Endothelial cell of umbilical vein (primary cell): ENCODE measurements around the gene ELOVL6. TPM values are rescaled to one million over a fixed set of nuclear protein-coding genes. Genes with fewer than 3 reads are reported as not detected.

Source experiments
- BruUV-seq: library from RNA; stranded (reverse); fragments of 400-500 nt; replicated peaks from 2 replicates; lab custom pipeline; 2021; lab: Mats Ljungman, UMichigan
- CTCF ChIA-PET: fragments of 300-600, 350-600 bp; sonication (Branson Sonifier 250); formaldehyde crosslinking; loops from one replicate; lab custom pipeline; 2021; ENCODE audit warnings: antibody characterized with exemption, inconsistent platforms; lab: Charles Lee
- POLR2A ChIA-PET: fragments of 300-600, 350-600 bp; sonication (Branson Sonifier 250); formaldehyde crosslinking; loops from one replicate; lab custom pipeline; 2021; ENCODE audit warnings: antibody characterized with exemption, inconsistent platforms; lab: Charles Lee
- DNase-seq: peaks from one replicate; pipeline ENCODE4 v3.0.0-alpha.2; 2011; ENCODE audit warnings: low read depth, low spot score
- FAIRE-seq: peaks from 2 replicates; lab custom pipeline; 2011; peaks lifted over from hg19 to GRCh38; lab: Jason Lieb, UNC
- H2AFZ ChIP-seq: 2 replicates; pipeline ENCODE4 v1.6.0; 2012; ENCODE audit warnings: low read depth, low read length, control low read depth, inconsistent platforms
- H3K27ac ChIP-seq: 2 replicates; pipeline ENCODE4 v1.5.1; 2011; ENCODE audit warnings: low read depth, mild to moderate bottlenecking, control low read depth, low read length, moderate library complexity; ENCODE audit not compliant: insufficient read depth
- H3K27me3 ChIP-seq, 2 experiments: 2 replicates each; pipeline versions ENCODE4 v1.6.0 to v1.6.1; 2011; ENCODE audit warnings: low read length in 2 of 2, mixed read lengths in 1 of 2; ENCODE audit not compliant: control insufficient read depth in 2 of 2, insufficient read depth in 2 of 2
- H3K36me3 ChIP-seq, 2 experiments: 2 replicates in 1 of 2; 3 replicates in 1 of 2; pipeline ENCODE4 v1.5.1; 2011; ENCODE audit warnings: low read length in 2 of 2, mild to moderate bottlenecking in 1 of 2, moderate library complexity in 1 of 2; ENCODE audit not compliant: control insufficient read depth in 2 of 2, insufficient read depth in 2 of 2; ENCODE audit errors: extremely low read depth in 1 of 2
- H3K4me1 ChIP-seq: 3 replicates; pipeline ENCODE4 v1.5.1; 2011; ENCODE audit warnings: mild to moderate bottlenecking, low read length; ENCODE audit not compliant: control insufficient read depth, insufficient read depth; ENCODE audit errors: extremely low read depth
- H3K4me2 ChIP-seq: 2 replicates; pipeline ENCODE4 v1.6.1; 2011; ENCODE audit warnings: low read length, control low read depth, mixed read lengths; ENCODE audit not compliant: insufficient read depth
- H3K4me3 ChIP-seq, 3 experiments: fragments of 200-600 bp in 1 of 3; sonication (generic), shearing (Covaris generic) in 1 of 3; replicated peaks in 1 of 3; 2 replicates each; pipeline ENCODE4 v1.5.1; 2011 to 2016; ENCODE audit warnings: control low read depth in 3 of 3, low read length in 3 of 3, mild to moderate bottlenecking in 2 of 3, inconsistent platforms in 1 of 3, low read depth in 1 of 3, moderate library complexity in 1 of 3; ENCODE audit not compliant: insufficient read depth in 1 of 3
- H3K79me2 ChIP-seq: 2 replicates; pipeline ENCODE4 v1.6.0; 2012; ENCODE audit warnings: low read length, inconsistent platforms; ENCODE audit not compliant: control insufficient read depth, insufficient read depth
- H3K9ac ChIP-seq: replicated peaks from 2 replicates; pipeline ENCODE3; 2011; ENCODE audit warnings: low read length, control low read depth; ENCODE audit not compliant: insufficient read depth; ENCODE audit errors: extremely low read depth
- H3K9me1 ChIP-seq: replicated peaks from 3 replicates; pipeline ENCODE4 v1.6.0; 2011; ENCODE audit warnings: mild to moderate bottlenecking, low read length; ENCODE audit not compliant: control insufficient read depth, insufficient read depth; ENCODE audit errors: extremely low read depth
- H3K9me3 ChIP-seq: replicated peaks from 2 replicates; pipeline ENCODE4 v1.5.1; 2012; ENCODE audit warnings: low read length, inconsistent platforms; ENCODE audit not compliant: control insufficient read depth, insufficient read depth
- H4K20me1 ChIP-seq: replicated peaks from 2 replicates; pipeline ENCODE3; 2011; ENCODE audit warnings: mild to moderate bottlenecking, low read length; ENCODE audit not compliant: control insufficient read depth, insufficient read depth; ENCODE audit errors: extremely low read depth
- EZH2 ChIP-seq: IDR thresholded peaks from 2 replicates; pipeline ENCODE4 v1.6.1; 2012; ENCODE audit warnings: borderline replicate concordance, low read depth, mild to moderate bottlenecking, moderate library complexity, low read length, inconsistent platforms; ENCODE audit not compliant: severe bottlenecking
- FOS ChIP-seq: IDR thresholded peaks from 2 replicates; pipeline ENCODE4 v1.6.1; 2011; ENCODE audit warnings: mild to moderate bottlenecking, low read length, moderate library complexity, borderline replicate concordance; ENCODE audit not compliant: insufficient read depth
- GATA2 ChIP-seq: IDR thresholded peaks from 2 replicates; pipeline ENCODE4 v1.7.0; 2011; ENCODE audit warnings: low read depth, mild to moderate bottlenecking, moderate library complexity, mixed read lengths, low read length; ENCODE audit not compliant: insufficient read length, insufficient read depth
- JUN ChIP-seq: IDR thresholded peaks from 2 replicates; pipeline ENCODE4 v1.6.1; 2011; ENCODE audit warnings: borderline replicate concordance, low read depth; ENCODE audit not compliant: insufficient read length, insufficient read depth
- MAX ChIP-seq: IDR thresholded peaks from 2 replicates; pipeline ENCODE4 v1.6.1; 2011; ENCODE audit not compliant: insufficient read depth, insufficient read length
- MYC ChIP-seq: IDR thresholded peaks from one replicate; pipeline ENCODE4 v1.6.1; 2011; ENCODE audit warnings: mild to moderate bottlenecking, low read depth, low read length
- POLR2A ChIP-seq: IDR thresholded peaks from 2 replicates; pipeline ENCODE4 v1.6.1; 2012; ENCODE audit warnings: low read depth, mild to moderate bottlenecking, control low read depth, low read length
- POLR2AphosphoS5 ChIP-seq: IDR thresholded peaks from 2 replicates; pipeline ENCODE4 v1.6.1; 2012; ENCODE audit warnings: low read depth, mild to moderate bottlenecking, control low read depth, low read length, moderate library complexity; ENCODE audit not compliant: insufficient read depth
- dilution Hi-C: fragments of 300-500 bp; cut with MboI; formaldehyde crosslinking; loops from one replicate; pipeline ENCODE4 v1.15.0; 2019; ENCODE audit warnings: low sequenced_read_pairs; ENCODE audit not compliant: extremely low pct_ligation_motif_present
- intact Hi-C: fragments of 100-400 bp; cut with micrococcal nuclease; formaldehyde crosslinking; loops from one replicate; pipeline ENCODE4 v1.10.0; 2022
- polyA plus RNA-seq, 4 experiments: library from polyadenylated mRNA; depleted of rRNA in 3 of 4; stranded (reverse) in 3 of 4; unstranded in 1 of 4; fragments of >200 nt; gene quantifications; 2 replicates each; pipeline versions ENCODE4 v1.2.1 to v1.2.3, GENCODE V29; 2011 to 2012; ENCODE audit warnings: missing spikeins in 1 of 4
- total RNA-seq: library from RNA; stranded (reverse); gene quantifications from 2 replicates; pipeline ENCODE4 v1.2.3, GENCODE V29; 2021
- TF ChIP-seq, protein P1 (sequence below), 2 donors: IDR thresholded peaks; 1 replicate in 1 of 2; 2 replicates in 1 of 2; pipeline ENCODE4 v1.5.1; 2011; ENCODE audit warnings: low read length in 2 of 2, mild to moderate bottlenecking in 2 of 2, moderate library complexity in 2 of 2, control low read depth in 1 of 2, inconsistent platforms in 1 of 2, low read depth in 1 of 2; ENCODE audit not compliant: insufficient read depth in 1 of 2; ENCODE audit errors: extremely low read depth in 1 of 2

Gene ELOVL6
- total and polyA plus RNA-seq, 2 donors (not counting 3 experiments of a cell fraction or from before 2014, with no cell fraction given), result 6.4 to 26.1 TPM

DNA sequence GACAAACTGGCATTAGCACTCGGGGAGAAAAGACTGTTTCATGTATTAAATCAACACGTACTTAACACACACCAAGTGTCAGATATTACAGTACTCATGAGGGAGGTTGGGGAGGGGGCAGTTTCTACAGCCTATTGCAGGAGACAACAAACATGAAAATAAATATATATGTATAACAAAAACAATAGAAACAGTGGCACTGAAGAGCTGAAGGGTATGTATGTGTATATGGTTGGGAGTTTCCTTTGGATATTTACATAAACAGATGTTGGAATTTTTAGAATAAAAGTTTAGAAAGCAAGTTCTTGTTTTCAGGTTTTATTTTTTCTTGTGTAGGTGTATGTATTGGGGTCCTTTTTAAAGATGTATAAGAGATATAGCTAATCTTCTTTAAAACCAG is 133.5 kb downstream of the ELOVL6 start:
- no peaks in the 10 kb centered on the region for H3K36me3 ChIP-seq
- H2AFZ ChIP-seq, result no peak overlapping the region
- H3K9me3 ChIP-seq, result no peaks in the 10 kb centered on the region
- H3K4me2 ChIP-seq, result no peak overlapping the region
- peaks cover 7% of the 10 kb centered on the region for H3K4me1 ChIP-seq
- no peak for DNase-seq
- ChIA-PET POLR2A (no interaction called here), CTCF (interaction anchor here (1.6 kb wide), 1 partner anchor 10 kb away, joined by 5 read pairs; no protein-coding TSS in a partner anchor)
- TF ChIP-seq POLR2AphosphoS5 (no peak), FOS (no peak), EZH2 (no peak), MYC (no peak), MAX (no peak), GATA2 (no peak), POLR2A (no peak), JUN (no peak)
- TF ChIP-seq, protein P1, sequence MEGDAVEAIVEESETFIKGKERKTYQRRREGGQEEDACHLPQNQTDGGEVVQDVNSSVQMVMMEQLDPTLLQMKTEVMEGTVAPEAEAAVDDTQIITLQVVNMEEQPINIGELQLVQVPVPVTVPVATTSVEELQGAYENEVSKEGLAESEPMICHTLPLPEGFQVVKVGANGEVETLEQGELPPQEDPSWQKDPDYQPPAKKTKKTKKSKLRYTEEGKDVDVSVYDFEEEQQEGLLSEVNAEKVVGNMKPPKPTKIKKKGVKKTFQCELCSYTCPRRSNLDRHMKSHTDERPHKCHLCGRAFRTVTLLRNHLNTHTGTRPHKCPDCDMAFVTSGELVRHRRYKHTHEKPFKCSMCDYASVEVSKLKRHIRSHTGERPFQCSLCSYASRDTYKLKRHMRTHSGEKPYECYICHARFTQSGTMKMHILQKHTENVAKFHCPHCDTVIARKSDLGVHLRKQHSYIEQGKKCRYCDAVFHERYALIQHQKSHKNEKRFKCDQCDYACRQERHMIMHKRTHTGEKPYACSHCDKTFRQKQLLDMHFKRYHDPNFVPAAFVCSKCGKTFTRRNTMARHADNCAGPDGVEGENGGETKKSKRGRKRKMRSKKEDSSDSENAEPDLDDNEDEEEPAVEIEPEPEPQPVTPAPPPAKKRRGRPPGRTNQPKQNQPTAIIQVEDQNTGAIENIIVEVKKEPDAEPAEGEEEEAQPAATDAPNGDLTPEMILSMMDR (IDR thresholded peaks at IDR 0.05; ENCODE audit: extremely low read depth in 1 of 2, insufficient read depth in 1 of 2, low read depth in 1 of 2, low read length in 2 of 2), result no peak
- no peak overlapping the region for H3K4me3 ChIP-seq
- dilution Hi-C loops (no loop called here), intact Hi-C loops (no loop called here)
- H3K27ac ChIP-seq, result no peak overlapping the region
- H3K9ac ChIP-seq, result no peak overlapping the region
- H3K79me2 ChIP-seq, result no peaks in the 10 kb centered on the region
- no peak for FAIRE-seq
- H3K9me1 ChIP-seq, result no peaks in the 10 kb centered on the region
- BruUV-seq, result no TSS peak
- H3K27me3 ChIP-seq, result no peaks in the 10 kb centered on the region
- no peaks in the 10 kb centered on the region for H4K20me1 ChIP-seq
